ENCODE data around the gene ZEB2. TPM values are rescaled to one million over a fixed set of nuclear protein-coding genes. Genes with fewer than 3 reads are reported as not detected.

The ZEB2 gene
- total RNA-seq, 1 donor from 2014 or later = 106 TPM

- peak overlapping the region; percentile 26 for H3K27ac Mint-ChIP-seq
These were observed 53.3 kb downstream of the ZEB2 start for GRCh38 chr2:144466637-144467036.

GRCh38 chr2:144465749-144466148, 54.2 kb downstream of the ZEB2 start:
- Histone ChIP-seq H2AFZ (replicated peaks) (no peak overlapping the region), H4K20me1 (ENCODE audit: low read depth) (peaks cover 89% of the 10 kb centered on the region), H3F3A (ENCODE audit: low read depth) (peaks cover 21% of the 10 kb centered on the region), H3K4me1 (peaks cover 56% of the 10 kb centered on the region), H3K4me2 (no peak overlapping the region), H3K9me3 (ENCODE audit: low read depth) (no peaks in the 10 kb centered on the region), H3K27me3 (no peaks in the 10 kb centered on the region), H3K36me3 (peaks cover 5% of the 10 kb centered on the region), H3K79me2 (ENCODE audit: low read depth) (peaks cover 100% of the 10 kb centered on the region), H3K4me3 (no peak overlapping the region), H3K27ac (no peak overlapping the region), H3K9ac (no peak overlapping the region)
- H3K27me3 Mint-ChIP-seq (ENCODE audit: insufficient read depth, low read depth) = no peaks in the 10 kb centered on the region
- H3K27ac Mint-ChIP-seq = no peak overlapping the region
- H3K4me3 Mint-ChIP-seq = no peak overlapping the region
- peaks cover 10% of the 10 kb centered on the region for H3K36me3 Mint-ChIP-seq
- no peaks in the 10 kb centered on the region for H3K9me3 Mint-ChIP-seq
- DNase-seq (ENCODE audit: low spot score) = no peak
- TF ChIP-seq, protein P1, sequence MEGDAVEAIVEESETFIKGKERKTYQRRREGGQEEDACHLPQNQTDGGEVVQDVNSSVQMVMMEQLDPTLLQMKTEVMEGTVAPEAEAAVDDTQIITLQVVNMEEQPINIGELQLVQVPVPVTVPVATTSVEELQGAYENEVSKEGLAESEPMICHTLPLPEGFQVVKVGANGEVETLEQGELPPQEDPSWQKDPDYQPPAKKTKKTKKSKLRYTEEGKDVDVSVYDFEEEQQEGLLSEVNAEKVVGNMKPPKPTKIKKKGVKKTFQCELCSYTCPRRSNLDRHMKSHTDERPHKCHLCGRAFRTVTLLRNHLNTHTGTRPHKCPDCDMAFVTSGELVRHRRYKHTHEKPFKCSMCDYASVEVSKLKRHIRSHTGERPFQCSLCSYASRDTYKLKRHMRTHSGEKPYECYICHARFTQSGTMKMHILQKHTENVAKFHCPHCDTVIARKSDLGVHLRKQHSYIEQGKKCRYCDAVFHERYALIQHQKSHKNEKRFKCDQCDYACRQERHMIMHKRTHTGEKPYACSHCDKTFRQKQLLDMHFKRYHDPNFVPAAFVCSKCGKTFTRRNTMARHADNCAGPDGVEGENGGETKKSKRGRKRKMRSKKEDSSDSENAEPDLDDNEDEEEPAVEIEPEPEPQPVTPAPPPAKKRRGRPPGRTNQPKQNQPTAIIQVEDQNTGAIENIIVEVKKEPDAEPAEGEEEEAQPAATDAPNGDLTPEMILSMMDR (IDR thresholded peaks at IDR 0.05) = no peak
- no peak for TF ChIP-seq EZH2phosphoT487 (IDR thresholded peaks at IDR 0.05)
- no peak for TF ChIP-seq EZH2 (IDR thresholded peaks at IDR 0.05)
- H3K4me1 Mint-ChIP-seq = peaks cover 47% of the 10 kb centered on the region

More at GRCh38 chr2:144466637-144467036, 53.3 kb downstream of the ZEB2 start:
- Histone ChIP-seq H4K20me1 (ENCODE audit: low read depth) (peaks cover 89% of the 10 kb centered on the region), H3K9ac (no peak overlapping the region), H3K4me1 (peaks cover 62% of the 10 kb centered on the region), H3K9me3 (ENCODE audit: low read depth) (no peaks in the 10 kb centered on the region), H3K4me2 (peak overlapping the region; percentile 52), H3K79me2 (ENCODE audit: low read depth) (peaks cover 100% of the 10 kb centered on the region), H2AFZ (replicated peaks) (no peak overlapping the region), H3K27ac (no peak overlapping the region), H3K4me3 (no peak overlapping the region), H3K27me3 (no peaks in the 10 kb centered on the region), H3F3A (ENCODE audit: low read depth) (peaks cover 30% of the 10 kb centered on the region), H3K36me3 (peaks cover 5% of the 10 kb centered on the region)
- Mint-ChIP-seq H3K4me1 (peaks cover 40% of the 10 kb centered on the region), H3K27me3 (ENCODE audit: insufficient read depth, low read depth) (no peaks in the 10 kb centered on the region), H3K36me3 (peaks cover 10% of the 10 kb centered on the region), H3K4me3 (no peak overlapping the region), H3K9me3 (no peaks in the 10 kb centered on the region)
- TF ChIP-seq EZH2phosphoT487 (IDR thresholded peaks at IDR 0.05) (no peak), EZH2 (IDR thresholded peaks at IDR 0.05) (no peak)
- TF ChIP-seq, protein P1 (IDR thresholded peaks at IDR 0.05) = no peak
- DNase-seq (ENCODE audit: low spot score) = no peak

DNA sequence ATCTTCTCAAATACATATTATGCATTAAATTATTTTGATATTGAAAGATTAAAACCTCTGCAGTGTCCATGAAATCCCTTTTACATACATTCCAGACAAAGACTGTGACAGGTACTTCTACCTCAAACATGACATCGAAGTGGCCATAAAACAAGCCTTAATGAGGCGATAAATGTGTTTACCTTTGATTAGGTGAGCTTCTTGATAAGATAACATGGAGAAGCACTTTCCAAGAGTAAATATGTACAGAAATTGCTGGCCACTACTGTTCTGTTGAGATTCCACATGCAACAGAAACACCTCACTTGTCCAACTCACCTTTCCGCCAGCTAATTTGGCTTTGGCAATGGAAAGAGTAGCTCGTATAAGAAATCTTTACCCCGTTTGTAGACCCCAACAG, 55.2 kb downstream of the ZEB2 start:
- H3F3A ChIP-seq (ENCODE audit: low read depth) = peaks cover 12% of the 10 kb centered on the region
- no peak overlapping the region for H3K4me2 ChIP-seq
- Mint-ChIP-seq H3K9me3 (no peaks in the 10 kb centered on the region), H3K27me3 (ENCODE audit: insufficient read depth, low read depth) (no peaks in the 10 kb centered on the region), H3K4me1 (peaks cover 52% of the 10 kb centered on the region), H3K36me3 (peaks cover 10% of the 10 kb centered on the region), H3K4me3 (no peak overlapping the region), H3K27ac (no peak overlapping the region)
- H3K9me3 ChIP-seq (ENCODE audit: low read depth) = no peaks in the 10 kb centered on the region
- H3K27me3 ChIP-seq = no peaks in the 10 kb centered on the region
- H3K27ac ChIP-seq = no peak overlapping the region
- DNase-seq (ENCODE audit: low spot score) = no peak
- no peak overlapping the region for H3K4me3 ChIP-seq
- peaks cover 89% of the 10 kb centered on the region for H4K20me1 ChIP-seq (ENCODE audit: low read depth)
- no peak overlapping the region for H3K9ac ChIP-seq
- no peak overlapping the region for H2AFZ ChIP-seq (replicated peaks)
- peaks cover 5% of the 10 kb centered on the region for H3K36me3 ChIP-seq
- peaks cover 100% of the 10 kb centered on the region for H3K79me2 ChIP-seq (ENCODE audit: low read depth)
- peaks cover 53% of the 10 kb centered on the region for H3K4me1 ChIP-seq
- TF ChIP-seq EZH2phosphoT487 (IDR thresholded peaks at IDR 0.05) (no peak), EZH2 (IDR thresholded peaks at IDR 0.05) (no peak)
- TF ChIP-seq, protein P1 (IDR thresholded peaks at IDR 0.05) = no peak
